Heart left ventricle (tissue), 16 donors: ENCODE results near the gene TXNIP. TPM values are rescaled to one million over a fixed set of nuclear protein-coding genes. Genes with fewer than 3 reads are reported as not detected.
A peak's percentile ranks its signal among the peaks of the same experiment; 100 is the strongest.

Source experiments
- ATAC-seq, 4 donors: fragments of 200-7000 bp; cut with Tn5 transposase; one replicate each; pipeline ENCODE4 v1.9.1; 2020 to 2022; ENCODE audit warnings: moderate library complexity in 4 of 4, mild to moderate bottlenecking in 3 of 4, moderate number of reproducible peaks in 1 of 4
- DNase-seq, 5 donors: peaks; one replicate each; pipeline ENCODE4 v3.0.0-alpha.2; 2020
- H3K27ac ChIP-seq, 12 donors: fragments of 200-600 bp; sonication (generic) in 4 of 12; one replicate each; pipeline versions ENCODE4 v1.5.0 to v1.8.0; 2016 to 2022; ENCODE audit warnings: mild to moderate bottlenecking in 2 of 12
- H3K27me3 ChIP-seq, 9 donors: fragments of 200-600 bp; sonication (generic) in 2 of 9; one replicate each; pipeline versions ENCODE4 v1.5.1 to v1.8.0; 2016 to 2022; ENCODE audit warnings: mild to moderate bottlenecking in 3 of 9
- H3K36me3 ChIP-seq, 9 donors: fragments of 200-600 bp; sonication (generic) in 2 of 9; one replicate each; pipeline versions ENCODE4 v1.5.0 to v1.8.0; 2018 to 2022; ENCODE audit warnings: mild to moderate bottlenecking in 2 of 9
- H3K4me1 ChIP-seq, 12 donors: fragments of 200-600 bp; sonication (generic) in 4 of 12; one replicate each; pipeline versions ENCODE4 v1.5.0 to v1.8.0; 2016 to 2022; ENCODE audit warnings: mild to moderate bottlenecking in 3 of 12
- H3K4me3 ChIP-seq, 12 donors: fragments of 200-600 bp; sonication (generic) in 4 of 12; one replicate each; pipeline versions ENCODE4 v1.5.0 to v1.8.0; 2017 to 2022; ENCODE audit warnings: mild to moderate bottlenecking in 9 of 12, moderate library complexity in 4 of 12
- H3K9me3 ChIP-seq, 12 donors: fragments of 200-600 bp; sonication (generic) in 4 of 12; one replicate each; pipeline versions ENCODE4 v1.5.0 to v1.8.0; 2016 to 2022; ENCODE audit warnings: mild to moderate bottlenecking in 1 of 12
- POLR2A ChIP-seq, 2 donors: fragments of 450-650 bp; IDR thresholded peaks; one replicate each; pipeline ENCODE4 v1.6.1; 2017; ENCODE audit warnings: antibody characterized with exemption in 2 of 2, mild to moderate bottlenecking in 2 of 2, moderate library complexity in 2 of 2
- WGBS, 4 donors: extraction: QIAGEN DNeasy Blood & Tissue Kit in 2 of 4; methylation state at CpG; one replicate each; pipeline versions ENCODE4 v1.1.5 to v1.1.7; 2013 to 2018; 5-methylcytosine and 5-hydroxymethylcytosine counted together
- intact Hi-C, 10 donors: fragments of 100-400 bp; cut with DNase I; formaldehyde crosslinking; loops; one replicate each; pipeline versions ENCODE4 v1.11.1 to v1.14.2; 2022
- polyA plus RNA-seq, 2 donors: library from polyadenylated mRNA; stranded (reverse); fragments of 200-250 nt; gene quantifications; one replicate each; pipeline ENCODE4 v1.2.3, GENCODE V29; 2013
- total RNA-seq, 9 donors: library from RNA; depleted of rRNA in 2 of 9; stranded (reverse); fragments of >200 nt in 2 of 9; fragmentation: NEBNext Ultra II Directional in 3 of 9; extraction: Animal tissue kit (Norgen Biotek cat#: 25700) in 3 of 9; gene quantifications; one replicate each; pipeline versions ENCODE4 v1.1.0 to v1.2.4, GENCODE V29; 2016 to 2023
- TF ChIP-seq, protein P1 (sequence below), 12 donors: fragments of 200-600 bp; sonication (generic) in 4 of 12; IDR thresholded peaks; one replicate each; pipeline versions ENCODE4 v1.5.0 to v1.8.0; 2018 to 2022; ENCODE audit warnings: antibody characterized with exemption in 12 of 12, mild to moderate bottlenecking in 5 of 12
- donor health status: ischemic (EF 13 %, LVEDD 7.1; RV severe dilation, severe dysfunction).
- donor health status: healthy with polysubstance abuse.
- donor health status: DM: no; HTN: yes; CAD: no.
- donor health status: DM: no; HTN: no; CAD: no.
- donor health status: ischemic (EF 25% LVEDD 6.9; RV normal size, moderate dysfunction).
- donor health status: ischemic (EF 25% LVEDD 5.7; RV mildly dilated, moderate dysfunction).
- donor health status: healthy.
- donor health status: DM: yes; HTN: yes; CAD: no.
- donor health status: ischemic (EF 35%, LVEDD 5.7; RV mildly dilated, moderate dysfunction).
- donor health status: nonischemic (EF 11% LVEDD 7.7; RV severe dilation, severe dysfunction).
- donor health status: DM: yes; HTN: yes; CAD: no.
- donor health status: PGD.
- donor health status: ischemic (EF 29% LVEDD 5.4; RV normal size, mild dysfunction).
- donor health status: nonischemic (EF 23%, LVEDD 6.1; RV moderate dilation, normal function).

The TXNIP gene
- total and polyA plus RNA-seq, 11 donors, result 222 to 1,925 (median 844) TPM

DNA sequence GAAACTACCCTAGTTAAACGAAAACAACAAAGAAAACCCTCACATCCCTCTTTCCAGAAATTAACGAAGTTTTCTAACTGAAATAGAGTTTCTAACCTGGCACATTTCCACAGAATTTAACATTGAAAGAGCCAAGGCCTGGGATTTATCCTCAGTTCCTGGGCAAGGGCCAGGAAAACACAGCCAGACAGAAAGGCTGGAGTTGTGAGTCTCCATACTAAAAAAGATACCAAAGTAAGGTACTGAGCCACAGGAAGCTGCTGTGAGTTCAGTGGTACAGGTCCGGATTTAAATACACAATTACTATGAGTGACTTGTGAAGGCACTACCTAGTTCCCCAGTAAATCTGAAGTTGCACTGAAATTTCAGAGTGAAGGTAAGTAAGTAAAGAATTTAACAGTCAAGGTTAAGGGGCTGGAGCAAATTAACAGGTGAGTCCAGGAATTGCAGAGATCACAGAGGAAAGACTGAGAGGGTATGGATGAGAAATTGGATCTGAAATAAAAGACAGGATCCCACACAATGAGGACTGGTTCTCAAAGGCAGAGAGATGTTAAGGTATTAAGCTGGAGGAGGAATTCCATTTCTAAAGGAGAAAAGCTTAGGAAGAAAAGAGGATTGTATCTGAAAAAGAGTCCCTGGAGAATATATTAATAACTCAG, 39.5 kb downstream of the TXNIP start:
- H3K27me3 ChIP-seq, result no peaks in the 10 kb centered on the region
- no peaks in the 10 kb centered on the region for H3K9me3 ChIP-seq
- 0 to 2% (median 0%) methylated on average over 3 of the region's 3 CpGs for WGBS, 4 donors
- DNase-seq (peak in 4 of 5 donors; percentile 50 to 65 (median 62)), ATAC-seq (peak in 1 of 4 donors; percentile 8)
- H3K4me1 ChIP-seq, result peaks cover 8 to 71% (median 46%) of the 10 kb centered on the region in 12 donors
- intact Hi-C loops, result loop anchor here in 8 of 10 donors (2.0 to 10.0 kb wide), 4 partner anchors 30 to 102 kb away; partner anchors contain the start of genes PEX11B (in 5 of the 8), PIAS3 (in 3 of the 8) and RBM8A (in 3 of the 8)
- peaks cover 0 to 17% (median 4%) of the 10 kb centered on the region in 9 donors for H3K36me3 ChIP-seq
- peak overlapping the region; percentile 93 to 100 (median 98) for H3K27ac ChIP-seq
- peak overlapping the region; percentile 60 to 88 (median 77) for H3K4me3 ChIP-seq
- TF ChIP-seq POLR2A (IDR thresholded peaks at IDR 0.05), result no peak
- TF ChIP-seq, protein P1, sequence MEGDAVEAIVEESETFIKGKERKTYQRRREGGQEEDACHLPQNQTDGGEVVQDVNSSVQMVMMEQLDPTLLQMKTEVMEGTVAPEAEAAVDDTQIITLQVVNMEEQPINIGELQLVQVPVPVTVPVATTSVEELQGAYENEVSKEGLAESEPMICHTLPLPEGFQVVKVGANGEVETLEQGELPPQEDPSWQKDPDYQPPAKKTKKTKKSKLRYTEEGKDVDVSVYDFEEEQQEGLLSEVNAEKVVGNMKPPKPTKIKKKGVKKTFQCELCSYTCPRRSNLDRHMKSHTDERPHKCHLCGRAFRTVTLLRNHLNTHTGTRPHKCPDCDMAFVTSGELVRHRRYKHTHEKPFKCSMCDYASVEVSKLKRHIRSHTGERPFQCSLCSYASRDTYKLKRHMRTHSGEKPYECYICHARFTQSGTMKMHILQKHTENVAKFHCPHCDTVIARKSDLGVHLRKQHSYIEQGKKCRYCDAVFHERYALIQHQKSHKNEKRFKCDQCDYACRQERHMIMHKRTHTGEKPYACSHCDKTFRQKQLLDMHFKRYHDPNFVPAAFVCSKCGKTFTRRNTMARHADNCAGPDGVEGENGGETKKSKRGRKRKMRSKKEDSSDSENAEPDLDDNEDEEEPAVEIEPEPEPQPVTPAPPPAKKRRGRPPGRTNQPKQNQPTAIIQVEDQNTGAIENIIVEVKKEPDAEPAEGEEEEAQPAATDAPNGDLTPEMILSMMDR (IDR thresholded peaks at IDR 0.05), result no peak

DNA sequence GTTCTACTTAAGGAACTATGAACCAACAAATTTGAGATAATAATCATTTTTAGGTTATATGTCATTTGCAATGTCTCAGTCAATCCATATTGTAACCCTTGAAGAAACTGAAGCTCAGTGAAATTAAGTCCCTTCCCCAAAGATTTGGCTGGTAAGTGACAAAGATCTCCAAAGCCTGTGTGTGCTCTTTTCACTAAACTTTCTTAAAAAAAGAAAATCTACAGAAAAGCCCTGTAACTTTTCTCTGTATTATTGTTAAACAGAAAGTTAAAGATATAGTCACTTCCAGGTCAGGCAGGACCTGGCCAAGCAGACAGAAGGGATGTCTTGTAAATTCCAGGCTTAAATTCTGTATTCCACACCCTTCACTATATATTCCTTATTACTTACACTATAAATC, 40.0 kb downstream of the TXNIP start:
- peak overlapping the region in 11 of 12 donors; percentile 93 to 100 (median 98) for H3K27ac ChIP-seq
- intact Hi-C loops, result loop anchor here in 8 of 10 donors (2.0 to 10.0 kb wide), 4 partner anchors 30 to 102 kb away; partner anchors contain the start of genes PEX11B (in 5 of the 8), PIAS3 (in 3 of the 8) and RBM8A (in 3 of the 8)
- ATAC-seq (no peak), DNase-seq (no peak)
- TF ChIP-seq POLR2A (IDR thresholded peaks at IDR 0.05), result no peak
- TF ChIP-seq, protein P1 (IDR thresholded peaks at IDR 0.05), result no peak
- H3K4me1 ChIP-seq, result peaks cover 8 to 70% (median 41%) of the 10 kb centered on the region in 12 donors
- peak overlapping the region in 11 of 12 donors; percentile 60 to 87 (median 73) for H3K4me3 ChIP-seq
- peaks cover 0 to 17% (median 6%) of the 10 kb centered on the region in 9 donors for H3K36me3 ChIP-seq
- no peaks in the 10 kb centered on the region for H3K27me3 ChIP-seq
- H3K9me3 ChIP-seq, result no peaks in the 10 kb centered on the region

DNA sequence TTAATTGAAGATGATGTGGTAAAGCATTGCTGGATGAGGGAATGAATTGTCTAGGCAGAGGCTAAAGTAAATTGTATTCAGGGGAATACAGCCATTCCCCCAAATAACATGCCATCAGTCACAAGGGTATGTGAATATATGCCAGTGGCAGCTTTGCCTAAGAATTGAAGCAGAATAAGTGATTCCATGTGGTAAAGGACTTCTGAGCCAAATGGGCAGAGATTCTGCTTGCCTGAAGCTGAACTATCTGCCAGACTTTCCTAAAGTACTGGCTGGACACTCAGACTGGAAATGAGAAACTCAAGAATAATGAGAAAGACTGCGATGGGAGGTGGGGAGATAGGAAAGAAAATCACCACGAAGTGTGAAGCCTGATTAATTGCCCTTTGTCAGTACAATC, 40.9 kb downstream of the TXNIP start:
- no peak for TF ChIP-seq POLR2A (IDR thresholded peaks at IDR 0.05)
- TF ChIP-seq, protein P1 (IDR thresholded peaks at IDR 0.05), result no peak
- intact Hi-C loops, result loop anchor here in 7 of 10 donors (5.0 to 10.0 kb wide), 3 partner anchors 38 to 101 kb away; partner anchors contain the start of genes PEX11B (in 5 of the 7) and PIAS3 (in 3 of the 7)
- no peaks in the 10 kb centered on the region for H3K9me3 ChIP-seq
- peaks cover 0 to 23% (median 6%) of the 10 kb centered on the region in 9 donors for H3K36me3 ChIP-seq
- no peak for ATAC-seq
- no peaks in the 10 kb centered on the region for H3K27me3 ChIP-seq
- H3K4me3 ChIP-seq, result peak overlapping the region in 5 of 12 donors; percentile 69 to 87 (median 81)
- peaks cover 14 to 73% (median 42%) of the 10 kb centered on the region in 12 donors for H3K4me1 ChIP-seq
- no peak for DNase-seq
- H3K27ac ChIP-seq, result peak overlapping the region in 10 of 12 donors; percentile 1 to 100 (median 96)
- WGBS, 4 donors, result 10 to 29% (median 16%) methylated on average over 2 of the region's 2 CpGs

DNA sequence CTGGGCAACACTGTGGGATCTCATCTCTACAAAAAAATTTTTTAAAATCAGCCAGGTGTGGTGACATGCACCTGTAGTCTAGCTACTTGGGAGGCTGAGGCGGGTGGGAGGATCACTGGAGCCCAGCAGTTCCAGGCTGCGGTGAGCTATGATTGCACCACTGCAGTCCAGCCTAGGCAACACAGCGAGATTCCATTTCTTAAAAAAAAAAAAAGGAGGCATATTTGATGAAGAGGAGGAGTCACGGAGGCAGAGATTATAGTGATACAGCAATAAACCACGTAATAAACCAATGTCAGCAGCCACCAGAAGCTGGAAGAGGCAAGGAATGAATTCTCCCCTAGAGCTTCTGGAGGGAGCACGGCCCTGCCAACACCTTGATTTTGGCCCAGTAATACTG, 42.5 kb downstream of the TXNIP start:
- DNase-seq, result no peak
- ATAC-seq, result no peak
- H3K9me3 ChIP-seq, result no peaks in the 10 kb centered on the region
- peaks cover 16 to 60% (median 44%) of the 10 kb centered on the region in 12 donors for H3K4me1 ChIP-seq
- H3K4me3 ChIP-seq, result no peak overlapping the region
- WGBS, 4 donors, result 86 to 94% (median 89%) methylated on average over 6 of the region's 6 CpGs
- H3K27me3 ChIP-seq, result no peaks in the 10 kb centered on the region
- intact Hi-C loops, result loop anchor here in 2 of 10 donors (1.0 to 10.0 kb wide), 2 partner anchors 12 to 99 kb away; partner anchors contain the start of gene PIAS3 (in 1 of the 2)
- TF ChIP-seq, protein P1 (IDR thresholded peaks at IDR 0.05), result no peak
- no peak for TF ChIP-seq POLR2A (IDR thresholded peaks at IDR 0.05)
- H3K27ac ChIP-seq, result no peak overlapping the region
- H3K36me3 ChIP-seq, result peaks cover 0 to 26% (median 6%) of the 10 kb centered on the region in 9 donors
